ENCODE results near the gene B4GAT1. TPM values are rescaled to one million over a fixed set of nuclear protein-coding genes. Genes with fewer than 3 reads are reported as not detected.

B4GAT1 gene
- total and polyA plus RNA-seq, 10 donors: 4.3 to 23.4 (median 10.5) TPM

DNA sequence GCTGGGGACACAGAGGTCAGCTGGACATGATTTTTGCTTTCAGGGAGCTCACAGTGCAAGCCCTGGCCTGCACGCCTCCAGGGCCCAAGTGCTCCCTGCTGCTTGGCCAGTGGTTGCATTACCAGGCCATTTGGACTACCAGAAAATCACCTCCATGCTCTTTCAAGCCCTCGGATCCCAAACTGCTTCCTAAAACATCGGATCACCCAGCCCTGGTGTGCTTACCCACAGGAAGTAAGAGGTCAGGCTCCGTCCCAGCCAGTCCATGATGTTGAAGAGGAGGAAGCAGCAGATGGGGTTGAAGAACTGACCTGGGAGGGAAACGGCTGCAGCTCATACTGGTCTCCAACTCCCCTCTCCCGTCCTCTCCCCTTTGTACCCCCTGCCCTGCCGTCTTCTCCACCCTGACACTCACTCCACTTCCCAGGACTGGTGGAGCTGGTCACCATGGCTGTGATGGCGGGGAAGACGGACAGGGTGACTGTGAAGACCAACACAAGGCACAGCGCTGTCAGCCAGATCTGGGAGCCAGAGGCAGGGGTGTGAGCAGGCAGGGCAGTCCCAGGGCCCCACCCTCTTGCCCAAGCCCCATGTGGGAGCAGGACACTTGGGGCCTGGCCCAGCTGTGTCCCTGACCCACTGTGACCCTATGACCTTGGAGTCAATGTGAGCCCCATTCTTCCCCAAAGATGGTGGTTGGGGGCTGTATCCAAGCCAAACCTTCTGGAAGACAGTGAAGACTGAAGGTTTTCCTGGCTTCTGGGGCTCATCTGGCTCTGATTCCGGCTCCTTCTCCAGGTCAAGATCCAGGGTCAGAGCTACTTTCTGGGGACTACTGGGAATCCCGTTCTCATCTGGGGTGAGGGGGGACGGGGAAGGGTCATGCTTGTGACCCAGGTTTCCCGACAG, 18.5 kb upstream of the B4GAT1 start:
- Histone ChIP-seq H3K4me1 (peaks cover 0 to 18% (median 10%) of the 10 kb centered on the region in 6 donors), H3K4me3 (no peak overlapping the region), H3K9me3 (no peaks in the 10 kb centered on the region), H3K27ac (no peak overlapping the region), H3K36me3 (no peaks in the 10 kb centered on the region), H3K27me3 (replicated peaks in 1 of 7) (peaks cover 0 to 5% (median 0%) of the 10 kb centered on the region in 7 donors)
- intact Hi-C loops (cut with DNase I; ENCODE audit: low total_unique reads): no loop called here
- DNase-seq: peak; percentile 66
- 72 to 85% (median 76%) methylated on average over 11 to 14 of the region's 14 CpGs for WGBS, 5 donors
- TF ChIP-seq, protein P1, sequence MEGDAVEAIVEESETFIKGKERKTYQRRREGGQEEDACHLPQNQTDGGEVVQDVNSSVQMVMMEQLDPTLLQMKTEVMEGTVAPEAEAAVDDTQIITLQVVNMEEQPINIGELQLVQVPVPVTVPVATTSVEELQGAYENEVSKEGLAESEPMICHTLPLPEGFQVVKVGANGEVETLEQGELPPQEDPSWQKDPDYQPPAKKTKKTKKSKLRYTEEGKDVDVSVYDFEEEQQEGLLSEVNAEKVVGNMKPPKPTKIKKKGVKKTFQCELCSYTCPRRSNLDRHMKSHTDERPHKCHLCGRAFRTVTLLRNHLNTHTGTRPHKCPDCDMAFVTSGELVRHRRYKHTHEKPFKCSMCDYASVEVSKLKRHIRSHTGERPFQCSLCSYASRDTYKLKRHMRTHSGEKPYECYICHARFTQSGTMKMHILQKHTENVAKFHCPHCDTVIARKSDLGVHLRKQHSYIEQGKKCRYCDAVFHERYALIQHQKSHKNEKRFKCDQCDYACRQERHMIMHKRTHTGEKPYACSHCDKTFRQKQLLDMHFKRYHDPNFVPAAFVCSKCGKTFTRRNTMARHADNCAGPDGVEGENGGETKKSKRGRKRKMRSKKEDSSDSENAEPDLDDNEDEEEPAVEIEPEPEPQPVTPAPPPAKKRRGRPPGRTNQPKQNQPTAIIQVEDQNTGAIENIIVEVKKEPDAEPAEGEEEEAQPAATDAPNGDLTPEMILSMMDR (IDR thresholded peaks at IDR 0.05 in 8 of 11, conservative IDR thresholded peaks at IDR 0.05 in 3 of 11): no peak
- TF ChIP-seq POLR2A (IDR thresholded peaks at IDR 0.05) (no peak), POLR2AphosphoS5 (IDR thresholded peaks at IDR 0.05) (peak in 1 of 3 donors; percentile 16)

DNA sequence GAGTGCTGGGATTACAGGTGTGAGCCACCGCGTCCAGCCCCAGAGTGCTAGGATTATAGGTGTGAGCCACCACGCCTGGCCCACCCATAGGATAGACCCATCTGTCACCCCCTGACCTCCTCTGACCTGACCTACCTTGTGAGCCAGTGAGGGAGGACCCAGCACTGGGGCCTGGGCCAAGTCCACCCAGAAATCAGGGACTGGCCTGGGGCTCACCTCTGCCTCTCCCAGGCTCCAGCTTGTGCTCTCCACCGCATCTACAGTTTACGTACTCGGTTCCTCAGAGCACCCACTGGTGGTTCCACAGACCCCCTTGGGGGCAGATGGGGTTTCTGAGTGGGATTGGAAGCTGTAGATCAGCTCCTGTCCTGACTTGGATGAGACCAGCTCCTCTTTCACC, 17.7 kb upstream of the B4GAT1 start:
- no peaks in the 10 kb centered on the region for H3K9me3 ChIP-seq
- H3K27me3 ChIP-seq (replicated peaks in 1 of 7): no peaks in the 10 kb centered on the region
- H3K36me3 ChIP-seq: no peaks in the 10 kb centered on the region
- H3K4me1 ChIP-seq: peaks cover 0 to 14% (median 6%) of the 10 kb centered on the region in 6 donors
- DNase-seq: peak; percentile 45
- WGBS, 5 donors: 92 to 96% (median 94%) methylated on average over 6 of the region's 6 CpGs
- no peak overlapping the region for H3K4me3 ChIP-seq
- TF ChIP-seq, protein P1 (IDR thresholded peaks at IDR 0.05 in 8 of 11, conservative IDR thresholded peaks at IDR 0.05 in 3 of 11): no peak
- no peak for TF ChIP-seq POLR2AphosphoS5 (IDR thresholded peaks at IDR 0.05)
- TF ChIP-seq POLR2A (IDR thresholded peaks at IDR 0.05): no peak
- intact Hi-C loops (cut with DNase I; ENCODE audit: low total_unique reads): no loop called here
- H3K27ac ChIP-seq: no peak overlapping the region

DNA sequence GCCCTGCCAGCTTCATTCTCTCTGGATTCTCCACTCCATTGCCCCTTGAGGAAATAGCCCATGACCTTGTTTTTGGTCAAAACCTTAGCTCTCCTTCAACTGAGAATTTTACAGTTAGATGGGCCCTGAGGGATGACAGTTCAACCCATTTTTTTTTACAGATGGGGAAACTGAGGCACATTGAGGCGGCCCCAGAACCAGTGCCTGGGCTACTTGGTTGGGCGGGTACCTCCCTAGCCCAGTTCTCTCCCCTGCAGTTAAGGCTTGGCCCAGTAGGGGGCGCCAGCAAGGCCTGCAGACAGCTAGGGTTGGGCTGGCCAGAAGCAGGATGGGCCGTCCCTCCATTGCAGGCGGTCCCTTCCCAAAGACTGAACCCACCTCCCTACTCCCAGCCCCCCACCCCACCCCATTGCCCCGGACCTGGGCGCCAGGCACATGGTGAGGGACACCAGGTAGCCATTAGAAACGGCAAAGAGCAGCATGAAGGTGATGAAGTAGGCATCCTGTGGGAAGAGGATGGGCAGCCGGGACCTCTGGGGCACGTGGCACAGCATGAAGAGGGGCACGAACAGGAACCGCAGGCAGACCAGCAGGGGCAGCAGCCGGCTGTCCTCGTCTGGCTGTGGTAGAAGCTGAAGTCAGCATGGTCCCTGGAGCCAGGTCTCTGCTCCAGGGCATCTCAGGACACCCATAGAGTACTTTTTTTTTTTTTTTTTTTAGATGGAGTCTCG, 16.5 kb upstream of the B4GAT1 start:
- no peak for TF ChIP-seq POLR2A (IDR thresholded peaks at IDR 0.05)
- TF ChIP-seq, protein P1 (IDR thresholded peaks at IDR 0.05 in 8 of 11, conservative IDR thresholded peaks at IDR 0.05 in 3 of 11): peak in 8 of 11 experiments; percentile 32 to 75 (median 55)
- no peak for TF ChIP-seq POLR2AphosphoS5 (IDR thresholded peaks at IDR 0.05)
- Histone ChIP-seq H3K9me3 (no peaks in the 10 kb centered on the region), H3K4me3 (no peak overlapping the region), H3K27ac (no peak overlapping the region), H3K27me3 (replicated peaks in 1 of 7) (no peaks in the 10 kb centered on the region), H3K36me3 (no peaks in the 10 kb centered on the region), H3K4me1 (peaks cover 0 to 14% (median 6%) of the 10 kb centered on the region in 6 donors)
- 72 to 82% (median 73%) methylated on average over 15 of the region's 15 CpGs for WGBS, 5 donors
- intact Hi-C loops (cut with DNase I; ENCODE audit: low total_unique reads): no loop called here
- peak; percentile 82 for DNase-seq

DNA sequence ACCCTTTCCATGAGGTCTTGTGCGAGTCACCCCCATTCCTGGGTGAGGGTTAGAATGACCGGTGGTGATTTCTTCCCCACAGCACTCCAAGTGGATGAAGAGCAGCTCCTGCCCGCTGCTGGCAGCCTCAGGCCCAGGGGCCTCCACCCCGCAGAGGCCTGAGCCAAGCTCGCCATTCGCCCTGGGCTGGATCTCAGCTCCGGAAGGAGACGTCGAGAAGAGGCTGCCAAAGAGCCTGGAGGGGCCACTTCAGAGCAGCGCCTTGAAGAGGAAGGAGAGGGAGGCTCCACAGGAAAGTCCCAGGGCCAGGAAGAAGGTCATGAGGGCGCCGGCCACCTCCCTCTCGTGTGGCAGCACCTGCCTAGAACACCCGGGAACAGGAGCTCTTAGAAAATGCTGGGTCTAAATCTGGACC, 15.8 kb upstream of the B4GAT1 start:
- no peak overlapping the region for H3K4me3 ChIP-seq
- H3K36me3 ChIP-seq: no peaks in the 10 kb centered on the region
- TF ChIP-seq, protein P1 (IDR thresholded peaks at IDR 0.05 in 8 of 11, conservative IDR thresholded peaks at IDR 0.05 in 3 of 11): no peak
- TF ChIP-seq POLR2AphosphoS5 (IDR thresholded peaks at IDR 0.05): peak in 2 of 3 donors; percentile 15 to 44
- DNase-seq: peak; percentile 61
- intact Hi-C loops (cut with DNase I; ENCODE audit: low total_unique reads): no loop called here
- peaks cover 0 to 14% (median 6%) of the 10 kb centered on the region in 6 donors for H3K4me1 ChIP-seq
- no peaks in the 10 kb centered on the region for H3K27me3 ChIP-seq (replicated peaks in 1 of 7)
- 70 to 86% (median 79%) methylated on average over 14 of the region's 14 CpGs for WGBS, 5 donors
- H3K27ac ChIP-seq: no peak overlapping the region
- H3K9me3 ChIP-seq: no peaks in the 10 kb centered on the region

All from spleen (tissue), 11 donors.